D341Med (cell line): ENCODE measurements around the gene ANXA10.
"Not testable (repeated sequence)": the region's sequence is repeated elsewhere in the genome, so short reads cannot be mapped to it uniquely, and the experiment has no call there.

Experiments used
- DNase-seq: peaks from one replicate; pipeline ENCODE4 v3.0.0; 2012; ENCODE audit warnings: low spot score

The ANXA10 gene, protein sequence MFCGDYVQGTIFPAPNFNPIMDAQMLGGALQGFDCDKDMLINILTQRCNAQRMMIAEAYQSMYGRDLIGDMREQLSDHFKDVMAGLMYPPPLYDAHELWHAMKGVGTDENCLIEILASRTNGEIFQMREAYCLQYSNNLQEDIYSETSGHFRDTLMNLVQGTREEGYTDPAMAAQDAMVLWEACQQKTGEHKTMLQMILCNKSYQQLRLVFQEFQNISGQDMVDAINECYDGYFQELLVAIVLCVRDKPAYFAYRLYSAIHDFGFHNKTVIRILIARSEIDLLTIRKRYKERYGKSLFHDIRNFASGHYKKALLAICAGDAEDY

GRCh38 chr4:168092176-168092712, at the start of gene ANXA10:
Gene ANXA10, plus strand, starts transcription at chr4:168092537. Its CDS starts 164 bp downstream, at chr4:168092701.
- no peak for DNase-seq

DNA sequence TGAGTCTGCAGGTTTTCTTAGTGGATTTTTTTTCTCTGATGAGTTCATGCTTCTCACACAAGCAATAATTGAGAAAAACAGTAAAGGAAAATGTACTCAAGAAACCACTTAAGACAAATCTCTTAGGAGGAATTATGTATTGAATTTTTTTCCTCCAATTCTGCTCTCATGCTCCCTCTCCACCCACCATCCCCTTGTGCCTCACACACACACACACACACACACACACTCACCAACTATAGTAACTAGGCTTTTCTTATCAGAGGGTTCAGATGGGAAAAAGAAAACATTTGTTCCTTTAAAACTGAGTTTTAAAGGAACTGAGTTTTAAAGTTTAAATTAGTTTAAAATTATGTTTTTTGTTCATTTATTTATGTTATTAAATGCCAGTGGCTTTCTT, 47.0 kb upstream of the ANXA10 start:
- DNase-seq: no peak

DNA sequence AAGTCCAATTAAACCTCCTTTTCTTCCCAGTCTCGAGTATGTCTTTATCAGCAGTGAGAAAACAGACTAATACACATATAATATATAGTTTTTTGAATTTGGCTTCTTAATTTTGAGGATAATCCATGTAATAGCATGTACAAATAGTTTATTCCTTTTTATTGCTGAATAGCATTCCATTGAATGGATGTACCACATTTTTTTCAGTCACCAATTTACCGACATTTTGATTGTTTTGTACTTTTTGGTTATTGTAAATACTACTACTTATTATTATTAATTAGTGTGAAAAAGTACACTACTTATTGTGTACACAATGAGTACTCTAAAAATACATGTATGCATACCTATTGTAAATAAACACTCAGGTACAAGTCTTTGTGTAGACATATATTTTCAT, 42.3 kb upstream of the ANXA10 start:
- no peak for DNase-seq

DNA sequence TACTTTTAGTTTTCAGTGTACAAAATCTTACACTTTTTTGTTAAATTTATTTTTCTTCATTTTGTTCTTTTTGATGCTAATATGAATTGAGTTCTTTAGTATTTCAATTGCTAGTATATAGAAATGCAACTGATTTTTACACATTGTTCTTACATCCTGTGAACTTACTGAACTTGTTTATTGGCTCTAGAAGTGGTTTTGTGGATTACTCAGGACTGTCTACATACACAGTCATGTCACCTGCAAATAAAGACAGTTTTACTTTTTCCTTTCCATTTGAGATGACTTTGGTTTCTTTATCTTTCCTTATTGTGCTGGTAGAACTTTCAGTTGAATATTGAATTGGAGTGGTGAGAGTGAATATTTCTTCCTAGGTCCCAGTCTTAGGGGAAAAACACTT, 40.8 kb upstream of the ANXA10 start:
- no peak for DNase-seq

DNA sequence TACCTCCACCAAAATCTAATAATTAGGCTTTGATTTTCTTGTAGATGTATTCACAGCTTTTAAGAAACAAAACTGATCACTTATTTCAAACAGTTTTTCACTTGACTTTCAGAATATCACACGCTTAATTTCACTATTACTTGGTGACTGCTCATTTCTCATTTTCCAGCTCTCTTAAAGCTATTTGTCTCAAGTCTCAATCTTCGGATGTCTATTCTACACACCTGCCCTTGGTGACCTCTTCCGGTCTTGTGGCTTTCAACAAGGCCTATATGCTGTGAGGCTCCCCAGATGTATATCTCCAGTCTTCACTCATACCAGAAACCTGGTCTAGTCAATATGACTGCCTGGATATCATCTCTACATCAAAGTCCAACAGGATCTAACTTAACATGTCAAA, 34.9 kb upstream of the ANXA10 start:
- DNase-seq: no peak

- no peak for DNase-seq
These were observed 33.1 kb upstream of the ANXA10 start for GRCh38 chr4:168059251-168059650.

GRCh38 chr4:168063031-168063430, 29.3 kb upstream of the ANXA10 start:
- DNase-seq: no peak

DNA sequence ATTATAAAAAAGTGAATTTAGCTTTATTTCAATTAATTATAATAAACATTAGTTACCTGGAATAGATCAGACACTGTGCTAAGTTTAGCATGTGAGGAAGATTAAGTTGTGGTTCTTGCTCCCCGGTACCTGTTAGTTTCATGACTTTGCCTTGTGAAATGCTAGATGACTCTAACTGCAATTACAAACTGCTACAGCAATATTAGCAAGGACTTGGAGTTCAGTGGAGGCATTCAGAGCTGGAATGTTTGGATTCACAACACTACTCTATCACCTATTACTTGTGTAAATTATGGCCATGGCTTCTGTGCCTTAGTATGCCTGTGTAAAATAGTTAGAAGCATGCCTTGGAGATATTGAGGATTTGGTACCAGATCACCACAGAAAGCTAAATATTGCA, 21.4 kb upstream of the ANXA10 start:
- no peak for DNase-seq

DNA sequence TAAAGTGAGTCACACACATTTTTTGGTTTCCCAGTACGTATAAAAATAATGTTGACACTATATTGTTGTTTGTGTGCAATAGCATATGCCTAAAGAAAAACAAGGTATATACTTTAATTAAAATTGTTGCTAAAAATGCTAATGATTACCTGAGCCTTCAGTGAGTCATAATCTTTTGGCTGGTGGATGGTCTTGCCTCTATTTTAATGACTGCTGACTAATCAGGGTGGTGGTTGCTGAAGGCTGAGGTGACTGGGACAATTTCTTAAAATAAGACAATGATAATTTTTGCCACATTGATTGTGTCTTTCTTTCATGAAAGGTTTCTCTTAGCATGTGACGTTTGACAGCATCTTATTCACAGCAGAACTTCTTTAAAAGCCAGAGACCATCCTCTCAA, 21.0 kb upstream of the ANXA10 start:
- DNase-seq: no peak

DNA sequence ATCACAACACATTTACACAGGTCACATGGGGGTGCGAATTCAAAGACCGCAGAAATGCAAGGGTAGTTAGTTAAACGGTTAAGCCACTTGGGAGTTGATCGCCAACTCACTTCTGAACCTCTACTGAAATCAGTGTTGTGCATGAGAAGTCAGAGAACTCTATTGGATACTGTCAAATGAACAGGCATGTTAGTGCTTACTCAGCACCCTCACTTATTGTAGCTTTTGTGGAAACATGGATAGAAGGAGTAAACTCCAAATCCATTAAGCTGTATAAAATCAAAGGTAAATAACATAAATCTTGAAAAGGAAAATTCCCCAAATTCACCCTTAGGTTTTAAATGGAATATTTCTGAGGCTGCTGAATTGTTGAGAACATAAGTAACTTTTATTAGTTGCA, 17.5 kb upstream of the ANXA10 start:
- DNase-seq: no peak

DNA sequence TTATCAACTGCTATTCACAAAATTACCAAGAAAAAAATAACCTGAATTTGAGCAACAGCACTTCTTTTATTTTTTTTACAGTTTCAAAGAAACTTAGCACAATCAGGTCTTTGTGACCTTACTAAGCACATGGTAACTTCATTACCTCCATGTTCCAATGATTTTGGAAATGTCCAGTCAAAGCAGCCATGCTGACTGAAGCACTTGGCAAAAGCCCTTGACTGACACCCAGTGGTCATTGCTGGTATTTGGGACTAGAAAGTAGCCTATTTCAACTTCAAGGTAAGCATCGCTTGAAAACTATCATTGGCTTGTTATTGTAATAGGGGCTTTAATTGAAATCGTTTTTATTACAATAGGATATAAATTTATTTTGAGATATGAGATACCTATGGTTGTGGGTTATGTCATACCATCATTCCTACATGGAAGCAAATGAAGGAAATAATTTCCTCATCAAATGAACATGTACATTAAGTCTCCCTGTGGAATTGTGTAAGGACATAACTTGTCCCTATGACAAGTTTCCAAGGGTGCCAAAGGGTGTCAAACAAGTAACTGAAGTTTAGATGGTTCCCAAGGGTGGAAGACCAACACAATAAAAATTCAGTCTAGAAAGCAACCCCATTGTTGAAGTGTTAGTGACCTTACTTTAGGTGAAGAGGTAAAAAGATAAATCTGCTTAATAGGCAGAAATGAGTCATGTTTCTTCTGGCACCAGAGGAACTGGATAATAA, 15.2 kb upstream of the ANXA10 start:
- peak; percentile 62 for DNase-seq

GRCh38 chr4:168077726-168078239, 14.6 kb upstream of the ANXA10 start:
- no peak for DNase-seq

DNA sequence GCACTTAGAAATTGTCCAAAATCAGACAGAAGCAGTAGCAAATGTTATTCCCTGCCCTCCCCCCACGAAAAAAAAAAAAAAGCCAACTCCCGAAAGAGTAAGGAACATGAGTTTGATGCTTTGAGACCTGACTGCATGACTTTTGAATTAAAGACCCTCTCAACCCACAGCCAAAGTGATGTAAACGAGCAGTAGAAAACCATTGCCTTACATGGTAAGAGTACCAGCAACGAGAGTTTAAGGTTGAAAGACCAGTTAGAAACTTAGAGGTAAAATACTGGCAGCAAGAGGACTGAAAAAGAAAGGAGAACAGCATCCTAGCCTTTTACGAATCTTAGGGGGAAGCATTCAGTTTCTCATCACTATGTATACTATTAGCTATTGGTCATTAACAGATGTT, 10.0 kb upstream of the ANXA10 start:
- DNase-seq: no peak

DNA sequence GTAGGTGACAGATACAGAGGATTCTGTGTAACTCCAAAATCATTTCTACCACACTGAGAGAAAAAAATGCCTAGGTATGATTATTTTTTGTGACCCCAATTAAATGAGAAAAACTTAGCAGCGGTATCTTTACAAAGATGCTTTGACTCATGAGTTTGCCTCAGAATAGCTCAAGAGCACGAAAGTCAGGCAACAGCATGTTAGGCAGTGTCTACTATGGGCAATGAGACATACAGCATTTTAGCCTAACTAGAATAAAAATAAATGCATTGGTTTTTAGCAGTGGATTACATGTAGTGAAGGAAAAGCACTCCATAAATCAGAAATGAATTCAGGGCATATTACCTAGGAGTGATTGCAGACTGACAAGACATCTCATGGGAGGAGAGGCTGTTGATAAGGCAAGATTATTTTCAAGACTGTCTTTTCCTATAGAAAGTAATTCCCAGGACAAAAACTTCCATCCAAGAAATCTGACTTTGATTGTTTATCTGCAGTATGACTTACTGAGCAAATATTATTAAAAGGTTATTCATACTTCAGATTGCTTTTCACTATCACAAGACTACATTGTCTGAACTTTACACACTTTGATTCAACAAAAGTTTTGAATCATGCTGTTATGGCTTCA, 3.6 kb downstream of the ANXA10 start:
- no peak for DNase-seq

GRCh38 chr4:168096407-168096784, 4.1 kb downstream of the ANXA10 start:
- no peak for DNase-seq

GRCh38 chr4:168097161-168097560, 4.8 kb downstream of the ANXA10 start:
- no peak for DNase-seq

- DNase-seq: no peak
These were observed 5.9 kb downstream of the ANXA10 start for GRCh38 chr4:168098248-168098717.

GRCh38 chr4:168099195-168099594, 6.9 kb downstream of the ANXA10 start:
- no peak for DNase-seq

- no peak for DNase-seq
These were observed 8.7 kb downstream of the ANXA10 start for GRCh38 chr4:168101026-168101425.

- no peak for DNase-seq
These were observed 10.1 kb downstream of the ANXA10 start for GRCh38 chr4:168102403-168102802.

DNA sequence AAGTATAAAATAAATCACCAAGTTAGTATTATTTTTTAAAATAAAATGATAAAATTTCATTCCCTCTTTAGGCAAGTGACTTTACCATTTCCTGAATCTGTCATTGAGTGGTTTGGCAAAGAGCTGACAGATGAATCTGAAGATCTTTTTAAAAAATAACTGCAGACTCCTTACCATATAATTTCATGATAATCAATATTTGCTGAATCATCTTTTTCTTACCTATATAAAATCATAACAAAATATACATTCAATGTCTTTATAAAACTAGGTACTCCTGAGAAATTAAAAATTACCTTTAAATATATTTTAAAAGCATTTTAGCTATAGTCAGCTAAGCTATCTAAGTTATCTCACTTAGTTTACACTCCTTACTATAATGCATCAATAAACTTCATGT, 17.2 kb downstream of the ANXA10 start:
- DNase-seq: no peak

GRCh38 chr4:168113059-168113458, 20.7 kb downstream of the ANXA10 start:
- not testable (repeated sequence) for DNase-seq
